ENCODE results near the gene UGT1A5. TPM values are rescaled to one million over a fixed set of nuclear protein-coding genes. Genes with fewer than 3 reads are reported as not detected.

Gene UGT1A5
- total RNA-seq, 2 experiments from 2014 or later, result not detected

GRCh38 chr2:233672886-233673285, 39.8 kb upstream of the UGT1A5 start:
- Mint-ChIP-seq H3K9me3 (no peaks in the 10 kb centered on the region), H3K36me3 (ENCODE audit: low read depth) (no peaks in the 10 kb centered on the region), H3K4me1 (ENCODE audit: low read depth) (no peaks in the 10 kb centered on the region), H3K27ac (no peak overlapping the region), H3K4me3 (no peak overlapping the region), H3K27me3 (peaks cover 22% of the 10 kb centered on the region)
- POLR2A ChIA-PET, result no interaction called here
- intact Hi-C loops (cut with micrococcal nuclease), result no loop called here
- ATAC-seq (no peak), DNase-seq (no peak)
- no peak for TF ChIP-seq CTCF (IDR thresholded peaks at IDR 0.05)
- CTCF ChIA-PET, result no interaction called here

GRCh38 chr2:233673896-233674295, 38.8 kb upstream of the UGT1A5 start:
- no peak overlapping the region for H3K27ac Mint-ChIP-seq
- peaks cover 16% of the 10 kb centered on the region for H3K27me3 Mint-ChIP-seq
- ChIA-PET POLR2A (no interaction called here), CTCF (no interaction called here)
- DNase-seq (no peak), ATAC-seq (no peak)
- no peak for TF ChIP-seq CTCF (IDR thresholded peaks at IDR 0.05)
- H3K4me1 Mint-ChIP-seq (ENCODE audit: low read depth), result no peaks in the 10 kb centered on the region
- no peaks in the 10 kb centered on the region for H3K9me3 Mint-ChIP-seq
- H3K4me3 Mint-ChIP-seq, result no peak overlapping the region
- H3K36me3 Mint-ChIP-seq (ENCODE audit: low read depth), result no peaks in the 10 kb centered on the region
- intact Hi-C loops (cut with micrococcal nuclease), result no loop called here

GRCh38 chr2:233674314-233674713, 38.4 kb upstream of the UGT1A5 start:
- intact Hi-C loops (cut with micrococcal nuclease), result no loop called here
- no peaks in the 10 kb centered on the region for H3K36me3 Mint-ChIP-seq (ENCODE audit: low read depth)
- H3K27me3 Mint-ChIP-seq, result peaks cover 16% of the 10 kb centered on the region
- DNase-seq (no peak), ATAC-seq (no peak)
- CTCF ChIA-PET, result no interaction called here
- no peak overlapping the region for H3K4me3 Mint-ChIP-seq
- POLR2A ChIA-PET, result no interaction called here
- TF ChIP-seq CTCF (IDR thresholded peaks at IDR 0.05), result no peak
- H3K4me1 Mint-ChIP-seq (ENCODE audit: low read depth), result no peaks in the 10 kb centered on the region
- no peaks in the 10 kb centered on the region for H3K9me3 Mint-ChIP-seq
- H3K27ac Mint-ChIP-seq, result no peak overlapping the region

GRCh38 chr2:233674995-233675394, 37.7 kb upstream of the UGT1A5 start:
- Mint-ChIP-seq H3K27ac (no peak overlapping the region), H3K9me3 (no peaks in the 10 kb centered on the region), H3K4me3 (no peak overlapping the region), H3K36me3 (ENCODE audit: low read depth) (no peaks in the 10 kb centered on the region), H3K4me1 (ENCODE audit: low read depth) (no peaks in the 10 kb centered on the region), H3K27me3 (peaks cover 17% of the 10 kb centered on the region)
- DNase-seq (no peak), ATAC-seq (no peak)
- ChIA-PET POLR2A (no interaction called here), CTCF (no interaction called here)
- intact Hi-C loops (cut with micrococcal nuclease), result no loop called here
- TF ChIP-seq CTCF (IDR thresholded peaks at IDR 0.05), result no peak

GRCh38 chr2:233676046-233676445, 36.7 kb upstream of the UGT1A5 start:
- Mint-ChIP-seq H3K9me3 (no peaks in the 10 kb centered on the region), H3K36me3 (ENCODE audit: low read depth) (no peaks in the 10 kb centered on the region), H3K27me3 (peaks cover 10% of the 10 kb centered on the region), H3K4me3 (no peak overlapping the region), H3K4me1 (ENCODE audit: low read depth) (no peaks in the 10 kb centered on the region), H3K27ac (no peak overlapping the region)
- ATAC-seq (no peak), DNase-seq (no peak)
- intact Hi-C loops (cut with micrococcal nuclease), result no loop called here
- no peak for TF ChIP-seq CTCF (IDR thresholded peaks at IDR 0.05)
- POLR2A ChIA-PET, result interaction anchor here (0.6 kb wide), 1 partner anchor 16 kb away, joined by 3 read pairs; the partner anchor contains the start of gene UGT1A6
- CTCF ChIA-PET, result no interaction called here

All from activated CD8-positive, alpha-beta T cell treated with anti-CD3 and anti-CD28 coated beads for 36 hours (primary cell).